Left lobe of liver (tissue), 2 donors: Measurements from ENCODE around the gene CHAC2. TPM values are rescaled to one million over a fixed set of nuclear protein-coding genes. Genes with fewer than 3 reads are reported as not detected.
"Not testable (repeated sequence)": the region's sequence is repeated elsewhere in the genome, so short reads cannot be mapped to it uniquely, and the experiment has no call there.

Source experiments
- ATAC-seq: fragments of 200-7000 bp; cut with Tn5 transposase; one replicate; pipeline ENCODE4 v1.9.1; 2020; ENCODE audit warnings: mild to moderate bottlenecking, moderate library complexity
- DNase-seq: peaks from one replicate; pipeline ENCODE4 v3.0.0-alpha.2; 2020; ENCODE audit warnings: low spot score
- total RNA-seq: library from RNA; stranded (reverse); gene quantifications from one replicate; pipeline ENCODE4 v1.2.1, GENCODE V29; 2021
- donor health status: DM: no; HTN: no; CAD: no; lungs with moderate emphysema.
- donor health status: DM: no; HTN: yes; CAD: no.

Gene CHAC2
- total RNA-seq, result 1.8 TPM

- ATAC-seq (peak; percentile 98), DNase-seq (peak; percentile 89)
These were observed at the start of gene CHAC2 for GRCh38 chr2:53767405-53768241. TSS of gene CHAC2 (plus strand) at chr2:53767804. CDS start at chr2:53767887, 83 bp downstream.

GRCh38 chr2:53720944-53721343 lies 46.7 kb upstream of the CHAC2 start:
- ATAC-seq, DNase-seq: not testable (repeated sequence)

GRCh38 chr2:53724536-53724935 lies 43.1 kb upstream of the CHAC2 start:
- ATAC-seq, result no peak
- no peak for DNase-seq

GRCh38 chr2:53725662-53726061 lies 41.9 kb upstream of the CHAC2 start:
- DNase-seq, result no peak
- no peak for ATAC-seq

- DNase-seq (no peak), ATAC-seq (no peak)
These were observed 39.7 kb upstream of the CHAC2 start for GRCh38 chr2:53727921-53728320.

GRCh38 chr2:53729143-53729762 lies 38.4 kb upstream of the CHAC2 start:
- no peak for ATAC-seq
- DNase-seq, result no peak

GRCh38 chr2:53737091-53737490 lies 30.5 kb upstream of the CHAC2 start:
- ATAC-seq (no peak), DNase-seq (no peak)

- DNase-seq (no peak), ATAC-seq (peak; percentile 48)
These were observed 28.6 kb upstream of the CHAC2 start for GRCh38 chr2:53739032-53739431.

- ATAC-seq (peak; percentile 64), DNase-seq (no peak)
These were observed 27.4 kb upstream of the CHAC2 start for GRCh38 chr2:53740170-53740569.

GRCh38 chr2:53744395-53745065 lies 23.1 kb upstream of the CHAC2 start:
- DNase-seq (no peak), ATAC-seq (no peak)

GRCh38 chr2:53750041-53750768 lies 17.4 kb upstream of the CHAC2 start:
- DNase-seq (no peak), ATAC-seq (no peak)

- DNase-seq (no peak), ATAC-seq (no peak)
These were observed 15.9 kb upstream of the CHAC2 start for GRCh38 chr2:53751728-53752127.

- no peak for DNase-seq
- ATAC-seq, result no peak
These were observed 15.2 kb upstream of the CHAC2 start for GRCh38 chr2:53752385-53752784.

GRCh38 chr2:53753041-53753440 lies 14.6 kb upstream of the CHAC2 start:
- ATAC-seq, result no peak

GRCh38 chr2:53755121-53755520 lies 12.5 kb upstream of the CHAC2 start:
- ATAC-seq (peak; percentile 52), DNase-seq (no peak)

More at GRCh38 chr2:53753041-53753440, 14.6 kb upstream of the CHAC2 start:
- DNase-seq, result no peak

GRCh38 chr2:53756644-53757043 lies 11.0 kb upstream of the CHAC2 start:
- no peak for DNase-seq
- no peak for ATAC-seq

GRCh38 chr2:53757206-53757605 lies 10.4 kb upstream of the CHAC2 start:
- not testable (repeated sequence) for DNase-seq, ATAC-seq

GRCh38 chr2:53765767-53766166 lies 1.8 kb upstream of the CHAC2 start:
- DNase-seq, result no peak
- no peak for ATAC-seq

GRCh38 chr2:53768242-53768542 lies 588 bp downstream of the CHAC2 start:
- no peak for ATAC-seq

GRCh38 chr2:53769318-53769945 lies 1.8 kb downstream of the CHAC2 start:
- DNase-seq (no peak), ATAC-seq (no peak)

More at GRCh38 chr2:53768242-53768542, 588 bp downstream of the CHAC2 start:
- DNase-seq, result no peak

GRCh38 chr2:53770264-53770663 lies 2.7 kb downstream of the CHAC2 start:
- DNase-seq, result no peak
- no peak for ATAC-seq
